ENCODE data around the gene MEGF6. TPM values are rescaled to one million over a fixed set of nuclear protein-coding genes. Genes with fewer than 3 reads are reported as not detected.

The MEGF6 gene
- total RNA-seq, 2 experiments from 2014 or later: 57.5 to 62.2 TPM

DNA sequence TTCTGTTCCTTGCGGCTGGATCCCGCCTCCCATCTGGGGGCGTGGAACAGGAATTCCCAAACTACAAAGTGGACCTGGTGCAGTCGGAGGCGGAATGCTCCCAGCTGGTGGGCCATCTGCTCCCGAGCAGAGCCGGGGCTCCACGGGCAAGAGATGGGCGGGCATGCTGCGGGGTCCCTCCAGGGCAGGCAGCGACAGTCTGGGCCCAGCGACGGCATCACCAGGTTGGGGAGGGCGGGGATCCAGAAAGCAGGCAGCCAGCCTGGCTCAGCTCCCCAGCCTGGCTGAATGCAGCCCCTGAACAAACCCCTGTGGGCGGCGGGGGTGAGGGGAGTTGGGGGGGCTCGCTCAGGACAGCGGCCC, 3.6 kb downstream of the MEGF6 start:
- ChIA-PET CTCF (no interaction called here), POLR2A (no interaction called here)
- Histone ChIP-seq H3K27ac (ENCODE audit: low read depth in 1 of 2, low read length in 2 of 2) (no peak overlapping the region), H3K36me3 (ENCODE audit: insufficient read depth, low read length) (no peaks in the 10 kb centered on the region), H3K9me3 (ENCODE audit: control insufficient read depth in 1 of 2, insufficient read depth in 1 of 2, low read length in 2 of 2) (peaks cover 0 to 22% of the 10 kb centered on the region in 2 experiments), H3K4me1 (ENCODE audit: insufficient read depth, low read length) (peaks cover 23% of the 10 kb centered on the region), H3K4me3 (ENCODE audit: low read length) (no peak overlapping the region), H3K27me3 (ENCODE audit: control insufficient read depth in 1 of 2, insufficient read depth in 2 of 2, low read length in 2 of 2) (peaks cover 17 to 30% of the 10 kb centered on the region in 2 experiments)
- H3K27ac Mint-ChIP-seq: no peak overlapping the region
- H3K9me3 Mint-ChIP-seq: no peaks in the 10 kb centered on the region
- peaks cover 15% of the 10 kb centered on the region for H3K4me1 Mint-ChIP-seq (ENCODE audit: low read depth)
- TF ChIP-seq, protein P1, sequence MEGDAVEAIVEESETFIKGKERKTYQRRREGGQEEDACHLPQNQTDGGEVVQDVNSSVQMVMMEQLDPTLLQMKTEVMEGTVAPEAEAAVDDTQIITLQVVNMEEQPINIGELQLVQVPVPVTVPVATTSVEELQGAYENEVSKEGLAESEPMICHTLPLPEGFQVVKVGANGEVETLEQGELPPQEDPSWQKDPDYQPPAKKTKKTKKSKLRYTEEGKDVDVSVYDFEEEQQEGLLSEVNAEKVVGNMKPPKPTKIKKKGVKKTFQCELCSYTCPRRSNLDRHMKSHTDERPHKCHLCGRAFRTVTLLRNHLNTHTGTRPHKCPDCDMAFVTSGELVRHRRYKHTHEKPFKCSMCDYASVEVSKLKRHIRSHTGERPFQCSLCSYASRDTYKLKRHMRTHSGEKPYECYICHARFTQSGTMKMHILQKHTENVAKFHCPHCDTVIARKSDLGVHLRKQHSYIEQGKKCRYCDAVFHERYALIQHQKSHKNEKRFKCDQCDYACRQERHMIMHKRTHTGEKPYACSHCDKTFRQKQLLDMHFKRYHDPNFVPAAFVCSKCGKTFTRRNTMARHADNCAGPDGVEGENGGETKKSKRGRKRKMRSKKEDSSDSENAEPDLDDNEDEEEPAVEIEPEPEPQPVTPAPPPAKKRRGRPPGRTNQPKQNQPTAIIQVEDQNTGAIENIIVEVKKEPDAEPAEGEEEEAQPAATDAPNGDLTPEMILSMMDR (IDR thresholded peaks at IDR 0.05): no peak
- peaks cover 19% of the 10 kb centered on the region for H3K27me3 Mint-ChIP-seq
- ATAC-seq (ENCODE audit: poor library complexity) (no peak), DNase-seq (no peak)
- intact Hi-C loops (cut with DNase I, micrococcal nuclease): no loop called here
- H3K4me3 Mint-ChIP-seq: no peak overlapping the region
- no peaks in the 10 kb centered on the region for H3K36me3 Mint-ChIP-seq (ENCODE audit: low read depth)

DNA sequence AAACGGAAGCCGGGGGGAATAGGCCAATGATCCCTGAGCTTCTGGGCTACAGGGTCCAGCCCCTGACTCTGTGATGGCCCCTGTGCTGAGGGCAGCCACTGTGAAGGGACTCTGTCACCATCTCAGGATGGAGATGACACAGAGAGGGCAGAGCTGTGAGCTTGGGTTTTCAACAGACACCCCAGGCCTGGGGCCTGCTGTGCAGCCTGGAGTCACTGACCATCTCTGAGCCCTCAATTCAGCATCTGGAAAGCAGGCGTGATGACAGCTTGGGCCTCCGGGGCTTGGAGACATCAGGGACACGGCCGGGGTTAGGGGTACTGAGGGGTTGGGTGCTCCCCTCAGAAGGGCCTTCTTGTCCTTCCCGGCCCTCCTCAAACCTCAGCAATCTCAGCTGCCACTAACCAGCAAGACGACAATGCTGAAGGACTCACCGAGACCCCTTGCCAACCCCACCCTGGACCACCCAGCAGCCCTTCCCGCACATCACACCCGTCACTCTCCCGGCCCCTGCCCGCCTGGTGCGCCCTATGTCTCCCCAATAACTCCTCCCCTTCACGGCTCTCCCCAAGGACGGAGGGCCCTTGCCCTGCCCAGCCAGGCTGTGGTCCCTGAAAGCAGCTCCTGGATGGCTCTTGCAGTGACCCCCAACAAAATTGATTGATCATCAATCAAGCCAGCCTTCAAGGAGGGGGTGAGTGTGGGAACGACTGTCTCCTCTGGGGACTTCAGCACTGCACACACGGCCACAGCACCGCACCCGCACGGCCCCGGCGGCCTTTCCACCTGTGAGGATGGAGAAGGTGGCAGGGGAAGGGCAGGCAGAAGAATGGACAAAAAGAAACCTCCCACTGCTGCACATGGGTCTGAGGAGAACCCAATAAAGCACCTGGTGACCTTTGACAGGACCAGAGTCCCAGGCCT, 4.3 kb downstream of the MEGF6 start:
- Histone ChIP-seq H3K4me3 (ENCODE audit: low read length) (no peak overlapping the region), H3K27ac (ENCODE audit: low read depth in 1 of 2, low read length in 2 of 2) (no peak overlapping the region), H3K9me3 (ENCODE audit: control insufficient read depth in 1 of 2, insufficient read depth in 1 of 2, low read length in 2 of 2) (peaks cover 0 to 22% of the 10 kb centered on the region in 2 experiments), H3K4me1 (ENCODE audit: insufficient read depth, low read length) (peaks cover 22% of the 10 kb centered on the region), H3K36me3 (ENCODE audit: insufficient read depth, low read length) (no peaks in the 10 kb centered on the region), H3K27me3 (ENCODE audit: control insufficient read depth in 1 of 2, insufficient read depth in 2 of 2, low read length in 2 of 2) (peaks cover 14 to 25% of the 10 kb centered on the region in 2 experiments)
- intact Hi-C loops (cut with DNase I, micrococcal nuclease): no loop called here
- no peaks in the 10 kb centered on the region for H3K9me3 Mint-ChIP-seq
- ChIA-PET CTCF (no interaction called here), POLR2A (no interaction called here)
- H3K27me3 Mint-ChIP-seq: peaks cover 15% of the 10 kb centered on the region
- peaks cover 12% of the 10 kb centered on the region for H3K4me1 Mint-ChIP-seq (ENCODE audit: low read depth)
- TF ChIP-seq, protein P1 (IDR thresholded peaks at IDR 0.05): no peak
- no peak overlapping the region for H3K27ac Mint-ChIP-seq
- no peaks in the 10 kb centered on the region for H3K36me3 Mint-ChIP-seq (ENCODE audit: low read depth)
- ATAC-seq (ENCODE audit: poor library complexity) (no peak), DNase-seq (no peak)
- no peak overlapping the region for H3K4me3 Mint-ChIP-seq

DNA sequence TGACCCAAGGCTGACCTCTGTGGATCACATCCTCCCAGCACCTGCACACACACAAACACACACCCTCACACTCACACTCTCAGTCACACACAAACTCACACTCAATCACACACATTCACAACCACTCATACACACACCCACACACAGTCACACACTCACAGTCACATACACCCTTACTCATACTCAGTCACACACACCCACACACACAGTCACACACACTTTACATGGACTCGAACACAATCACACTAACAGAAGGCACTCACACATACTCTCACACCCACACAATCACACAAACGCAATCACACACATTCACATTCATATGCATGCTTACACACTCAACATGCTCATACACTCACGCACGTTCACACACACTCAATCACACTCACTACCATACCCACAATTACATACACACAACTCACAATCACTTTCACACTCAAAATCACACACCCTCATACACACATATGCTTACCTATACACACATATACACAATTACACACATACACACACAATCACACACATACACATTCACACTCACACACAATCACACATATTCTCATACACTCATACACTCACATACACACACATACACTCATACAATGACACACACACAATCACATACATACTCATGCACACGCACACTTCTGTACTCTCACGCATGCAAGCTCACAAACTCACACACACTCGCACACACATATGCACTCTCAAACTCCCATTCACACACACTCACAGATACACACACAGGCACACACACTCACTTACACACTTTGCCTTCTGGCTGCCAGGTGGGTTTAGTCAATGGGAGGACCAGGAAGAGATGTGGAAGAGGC, 6.1 kb downstream of the MEGF6 start:
- intact Hi-C loops (cut with DNase I, micrococcal nuclease): no loop called here

More for the DNA sequence above, 6.1 kb downstream of the MEGF6 start:
- H3K9me3 ChIP-seq (ENCODE audit: control insufficient read depth in 1 of 2, insufficient read depth in 1 of 2, low read length in 2 of 2): peaks cover 0 to 20% of the 10 kb centered on the region in 2 experiments
- H3K27ac ChIP-seq (ENCODE audit: low read depth in 1 of 2, low read length in 2 of 2): no peak overlapping the region
- peaks cover 10 to 18% of the 10 kb centered on the region in 2 experiments for H3K27me3 ChIP-seq (ENCODE audit: control insufficient read depth in 1 of 2, insufficient read depth in 2 of 2, low read length in 2 of 2)
- H3K4me3 ChIP-seq (ENCODE audit: low read length): no peak overlapping the region
- no peaks in the 10 kb centered on the region for H3K4me1 Mint-ChIP-seq (ENCODE audit: low read depth)
- H3K4me1 ChIP-seq (ENCODE audit: insufficient read depth, low read length): peaks cover 7% of the 10 kb centered on the region
- no peaks in the 10 kb centered on the region for H3K9me3 Mint-ChIP-seq
- H3K27ac Mint-ChIP-seq: no peak overlapping the region
- POLR2A ChIA-PET: no interaction called here
- H3K4me3 Mint-ChIP-seq: no peak overlapping the region
- ATAC-seq (ENCODE audit: poor library complexity): no peak
- H3K36me3 ChIP-seq (ENCODE audit: insufficient read depth, low read length): no peaks in the 10 kb centered on the region
- CTCF ChIA-PET: no interaction called here
- H3K27me3 Mint-ChIP-seq: peaks cover 5% of the 10 kb centered on the region
- H3K36me3 Mint-ChIP-seq (ENCODE audit: low read depth): no peaks in the 10 kb centered on the region
- DNase-seq: no peak
- TF ChIP-seq, protein P1 (IDR thresholded peaks at IDR 0.05): no peak

Data from CD4-positive, alpha-beta T cell (primary cell).